Karpas-422 (cell line): ENCODE measurements around the gene TRIO. TPM values are rescaled to one million over a fixed set of nuclear protein-coding genes. Genes with fewer than 3 reads are reported as not detected.

Source experiments
- DNase-seq: peaks from one replicate; pipeline ENCODE4 v3.0.0-alpha.2; 2015
- H2AFZ ChIP-seq: fragments of 200-600 bp; sonication (generic); 2 replicates; pipeline ENCODE4 v1.6.1; 2014; ENCODE audit warnings: antibody characterized with exemption, low read length, mixed read lengths
- H3K27ac ChIP-seq: fragments of 200-600 bp; sonication (generic); 2 replicates; pipeline ENCODE4 v1.5.1; 2014; ENCODE audit warnings: mild to moderate bottlenecking, low read length, moderate library complexity
- H3K27me3 ChIP-seq: fragments of 200-600 bp; sonication (generic); 2 replicates; pipeline ENCODE4 v1.6.1; 2014; ENCODE audit warnings: low read length, mixed read lengths
- H3K36me3 ChIP-seq: fragments of 200-600 bp; sonication (generic); 2 replicates; pipeline ENCODE4 v1.6.1; 2014; ENCODE audit warnings: low read length, mixed read lengths; ENCODE audit not compliant: insufficient read depth
- H3K4me1 ChIP-seq: fragments of 200-600 bp; sonication (generic); 2 replicates; pipeline ENCODE4 v1.6.1; 2014; ENCODE audit warnings: mild to moderate bottlenecking, low read length, mixed read lengths
- H3K4me2 ChIP-seq: fragments of 200-600 bp; sonication (generic); 2 replicates; pipeline ENCODE4 v1.6.1; 2014; ENCODE audit warnings: low read length, low read depth, mild to moderate bottlenecking; ENCODE audit not compliant: poor library complexity, severe bottlenecking
- H3K4me3 ChIP-seq: fragments of 200-600 bp; sonication (generic); 2 replicates; pipeline ENCODE4 v1.5.1; 2014; ENCODE audit warnings: mild to moderate bottlenecking, antibody characterized with exemption, low read length, mixed read lengths
- H3K79me2 ChIP-seq: fragments of 200-600 bp; sonication (generic); 2 replicates; pipeline ENCODE4 v1.6.1; 2014; ENCODE audit warnings: mild to moderate bottlenecking, low read length, mixed read lengths
- H3K9ac ChIP-seq: fragments of 200-600 bp; sonication (generic); 2 replicates; pipeline ENCODE4 v1.6.0; 2014; ENCODE audit warnings: low read length
- H3K9me2 ChIP-seq: fragments of 200-600 bp; sonication (generic), shearing (Covaris generic); replicated peaks from 2 replicates; pipeline ENCODE4 v1.6.0; 2014; ENCODE audit warnings: mild to moderate bottlenecking, low read length, moderate library complexity; ENCODE audit not compliant: insufficient read depth
- H3K9me3 ChIP-seq: fragments of 300-700, 200-600 bp; sonication (generic); 2 replicates; pipeline ENCODE4 v1.6.1; 2014; ENCODE audit warnings: low read length, mixed read lengths
- H4K20me1 ChIP-seq: fragments of 200-600 bp; sonication (generic); 2 replicates; pipeline ENCODE4 v1.6.1; 2014; ENCODE audit warnings: mild to moderate bottlenecking, antibody characterized with exemption, low read length, low read depth; ENCODE audit not compliant: insufficient read depth
- total RNA-seq: library from RNA; depleted of rRNA; stranded (reverse); fragments of >200 nt; shearing (Covaris generic); gene quantifications from 2 replicates; pipeline ENCODE4 v1.2.3, GENCODE V29; 2014; ENCODE audit warnings: low replicate concordance

TRIO gene
- total RNA-seq, 1 experiment from 2014 or later = 0.04 TPM

- Histone ChIP-seq H3K9ac (no peak overlapping the region), H3K79me2 (no peaks in the 10 kb centered on the region), H3K4me1 (no peaks in the 10 kb centered on the region)
These were observed 34.9 kb downstream of the TRIO start for GRCh38 chr5:14178091-14178490.

GRCh38 chr5:14178671-14179211, 35.6 kb downstream of the TRIO start:
- Histone ChIP-seq H3K9me2 (no peaks in the 10 kb centered on the region), H3K27ac (no peak overlapping the region), H3K4me3 (no peak overlapping the region), H2AFZ (no peak overlapping the region), H3K79me2 (no peaks in the 10 kb centered on the region), H3K36me3 (no peaks in the 10 kb centered on the region), H3K9me3 (no peaks in the 10 kb centered on the region), H3K4me2 (no peak overlapping the region), H4K20me1 (no peaks in the 10 kb centered on the region), H3K9ac (no peak overlapping the region), H3K27me3 (no peaks in the 10 kb centered on the region), H3K4me1 (no peaks in the 10 kb centered on the region)
- DNase-seq = no peak

More at GRCh38 chr5:14178091-14178490, 34.9 kb downstream of the TRIO start:
- H3K27ac ChIP-seq = no peak overlapping the region
- no peaks in the 10 kb centered on the region for H4K20me1 ChIP-seq
- H3K4me3 ChIP-seq = no peak overlapping the region
- no peaks in the 10 kb centered on the region for H3K9me3 ChIP-seq
- H3K9me2 ChIP-seq = no peaks in the 10 kb centered on the region
- H3K4me2 ChIP-seq = no peak overlapping the region
- H2AFZ ChIP-seq = no peak overlapping the region
- DNase-seq = no peak
- H3K27me3 ChIP-seq = no peaks in the 10 kb centered on the region
- no peaks in the 10 kb centered on the region for H3K36me3 ChIP-seq

GRCh38 chr5:14179446-14179845, 36.3 kb downstream of the TRIO start:
- H4K20me1 ChIP-seq = no peaks in the 10 kb centered on the region
- H3K79me2 ChIP-seq = no peaks in the 10 kb centered on the region
- H3K9me3 ChIP-seq = no peaks in the 10 kb centered on the region
- DNase-seq = no peak
- no peak overlapping the region for H3K4me2 ChIP-seq
- no peak overlapping the region for H3K9ac ChIP-seq
- no peaks in the 10 kb centered on the region for H3K36me3 ChIP-seq
- no peaks in the 10 kb centered on the region for H3K27me3 ChIP-seq
- H2AFZ ChIP-seq = no peak overlapping the region
- no peaks in the 10 kb centered on the region for H3K4me1 ChIP-seq
- no peak overlapping the region for H3K27ac ChIP-seq
- no peaks in the 10 kb centered on the region for H3K9me2 ChIP-seq
- no peak overlapping the region for H3K4me3 ChIP-seq

GRCh38 chr5:14180437-14180836, 37.3 kb downstream of the TRIO start:
- Histone ChIP-seq H3K27ac (no peak overlapping the region), H3K9me2 (no peaks in the 10 kb centered on the region), H2AFZ (no peak overlapping the region), H3K4me2 (no peak overlapping the region), H3K79me2 (no peaks in the 10 kb centered on the region), H3K27me3 (no peaks in the 10 kb centered on the region), H3K4me1 (no peaks in the 10 kb centered on the region), H3K9me3 (no peaks in the 10 kb centered on the region), H3K4me3 (no peak overlapping the region), H4K20me1 (no peaks in the 10 kb centered on the region), H3K36me3 (no peaks in the 10 kb centered on the region), H3K9ac (no peak overlapping the region)
- DNase-seq = no peak

- H3K79me2 ChIP-seq = no peaks in the 10 kb centered on the region
These were observed 38.3 kb downstream of the TRIO start for GRCh38 chr5:14181299-14181968.

GRCh38 chr5:14182761-14183160, 39.6 kb downstream of the TRIO start:
- no peaks in the 10 kb centered on the region for H4K20me1 ChIP-seq

More at GRCh38 chr5:14181299-14181968, 38.3 kb downstream of the TRIO start:
- Histone ChIP-seq H3K4me1 (no peaks in the 10 kb centered on the region), H4K20me1 (no peaks in the 10 kb centered on the region), H3K4me2 (no peak overlapping the region), H3K36me3 (no peaks in the 10 kb centered on the region), H3K9me3 (no peaks in the 10 kb centered on the region), H3K9me2 (no peaks in the 10 kb centered on the region), H3K4me3 (no peak overlapping the region), H3K9ac (no peak overlapping the region), H3K27ac (no peak overlapping the region), H3K27me3 (no peaks in the 10 kb centered on the region), H2AFZ (no peak overlapping the region)
- no peak for DNase-seq

GRCh38 chr5:14183187-14183939, 40.2 kb downstream of the TRIO start:
- DNase-seq = no peak
- Histone ChIP-seq H3K27ac (no peak overlapping the region), H3K4me3 (no peak overlapping the region), H3K27me3 (no peaks in the 10 kb centered on the region), H3K4me1 (no peaks in the 10 kb centered on the region), H3K9ac (no peak overlapping the region), H3K9me2 (no peaks in the 10 kb centered on the region), H4K20me1 (no peaks in the 10 kb centered on the region), H3K79me2 (no peaks in the 10 kb centered on the region), H2AFZ (no peak overlapping the region), H3K36me3 (no peaks in the 10 kb centered on the region), H3K9me3 (no peaks in the 10 kb centered on the region), H3K4me2 (no peak overlapping the region)

More at GRCh38 chr5:14182761-14183160, 39.6 kb downstream of the TRIO start:
- H3K9me2 ChIP-seq = no peaks in the 10 kb centered on the region
- no peak overlapping the region for H2AFZ ChIP-seq
- no peak for DNase-seq
- H3K36me3 ChIP-seq = no peaks in the 10 kb centered on the region
- H3K27ac ChIP-seq = no peak overlapping the region
- H3K4me1 ChIP-seq = no peaks in the 10 kb centered on the region
- no peaks in the 10 kb centered on the region for H3K9me3 ChIP-seq
- H3K9ac ChIP-seq = no peak overlapping the region
- no peak overlapping the region for H3K4me3 ChIP-seq
- H3K27me3 ChIP-seq = no peaks in the 10 kb centered on the region
- H3K4me2 ChIP-seq = no peak overlapping the region
- no peaks in the 10 kb centered on the region for H3K79me2 ChIP-seq

- Histone ChIP-seq H3K36me3 (no peaks in the 10 kb centered on the region), H3K27ac (no peak overlapping the region), H3K9ac (no peak overlapping the region), H3K9me3 (no peaks in the 10 kb centered on the region), H3K27me3 (no peaks in the 10 kb centered on the region), H3K4me3 (no peak overlapping the region), H3K4me2 (no peak overlapping the region), H2AFZ (no peak overlapping the region), H4K20me1 (no peaks in the 10 kb centered on the region), H3K79me2 (no peaks in the 10 kb centered on the region), H3K4me1 (no peaks in the 10 kb centered on the region), H3K9me2 (no peaks in the 10 kb centered on the region)
- DNase-seq = no peak
These were observed 40.9 kb downstream of the TRIO start for GRCh38 chr5:14184082-14184481.
